IMR-90 (cell line): ENCODE measurements around the gene PDXDC1.

ENCODE experiments used
- CEBPB ChIP-seq: IDR thresholded peaks from 2 replicates; pipeline ENCODE4 v1.6.1; 2012; ENCODE audit warnings: low read depth, low read length, improper control_type of control experiment
- CTCF ChIP-seq: conservative IDR thresholded peaks from 2 replicates; pipeline ENCODE4 v1.5.1; 2012; ENCODE audit warnings: mild to moderate bottlenecking, low read depth, low read length, improper control_type of control experiment
- ELK1 ChIP-seq: fragments of 150-350 bp; IDR thresholded peaks from 2 replicates; pipeline ENCODE4 v1.6.1; 2016; ENCODE audit warnings: low read depth, mild to moderate bottlenecking, low read length, moderate library complexity, borderline replicate concordance
- FOS ChIP-seq: fragments of 150-350 bp; IDR thresholded peaks from 2 replicates; pipeline ENCODE4 v1.6.1; 2016; ENCODE audit warnings: low read depth, low read length
- MAZ ChIP-seq: IDR thresholded peaks from 2 replicates; pipeline ENCODE4 v1.6.1; 2012; ENCODE audit warnings: low read depth, mild to moderate bottlenecking, low read length, improper control_type of control experiment, moderate library complexity, borderline replicate concordance
- POLR2A ChIP-seq: IDR thresholded peaks from 2 replicates; pipeline ENCODE4 v1.6.1; 2012; ENCODE audit warnings: mild to moderate bottlenecking, low read depth, low read length
- RAD21 ChIP-seq: IDR thresholded peaks from 2 replicates; pipeline ENCODE4 v1.6.1; 2012; ENCODE audit warnings: low read length, improper control_type of control experiment
- RCOR1 ChIP-seq: IDR thresholded peaks from 2 replicates; pipeline ENCODE4 v1.6.1; 2012; ENCODE audit warnings: mild to moderate bottlenecking, low read length, improper control_type of control experiment; ENCODE audit not compliant: insufficient replicate concordance
- SMC3 ChIP-seq: fragments of 150-350 bp; IDR thresholded peaks from 2 replicates; pipeline ENCODE4 v1.6.1; 2016; ENCODE audit warnings: low read depth, mild to moderate bottlenecking, antibody characterized with exemption, low read length, moderate library complexity
- USF2 ChIP-seq: fragments of 150-350 bp; IDR thresholded peaks from 2 replicates; pipeline ENCODE4 v1.6.1; 2017; ENCODE audit warnings: mild to moderate bottlenecking, antibody characterized with exemption, low read length, low read depth

GRCh38 chr16:15031179-15031578 is 56.4 kb downstream of the PDXDC1 start:
- TF ChIP-seq CTCF (no peak), ELK1 (no peak), CEBPB (no peak), POLR2A (no peak), SMC3 (no peak), FOS (no peak), MAZ (no peak), RAD21 (no peak), USF2 (no peak), RCOR1 (no peak)
